Small intestine (tissue), 7 donors: ENCODE measurements around the gene BSDC1. TPM values are rescaled to one million over a fixed set of nuclear protein-coding genes. Genes with fewer than 3 reads are reported as not detected.

Experiments used
- DNase-seq, 2 donors: peaks; one replicate each; pipeline versions ENCODE4 v3.0.0 to v3.0.0-alpha.2; 2013
- FAIRE-seq: peaks from 2 replicates; lab custom pipeline; 2012; peaks lifted over from hg19 to GRCh38; lab: Jason Lieb, UNC
- H3K27ac ChIP-seq, 3 donors: one replicate each; pipeline ENCODE4 v1.5.1; 2013; ENCODE audit warnings: low read length in 2 of 3, mild to moderate bottlenecking in 2 of 3, control low read depth in 1 of 3, inconsistent platforms in 1 of 3, low read depth in 1 of 3, moderate library complexity in 1 of 3
- H3K27me3 ChIP-seq, 3 donors: one replicate each; pipeline ENCODE4 v1.6.1; 2013; ENCODE audit warnings: low read length in 3 of 3, inconsistent platforms in 1 of 3; ENCODE audit not compliant: control insufficient read depth in 3 of 3, insufficient read depth in 3 of 3
- H3K36me3 ChIP-seq, 3 donors: one replicate each; pipeline ENCODE4 v1.6.1; 2013; ENCODE audit warnings: low read length in 3 of 3, inconsistent platforms in 1 of 3, low read depth in 1 of 3, mild to moderate bottlenecking in 1 of 3, moderate library complexity in 1 of 3; ENCODE audit not compliant: control insufficient read depth in 3 of 3, insufficient read depth in 2 of 3
- H3K4me1 ChIP-seq, 3 donors: one replicate each; pipeline ENCODE4 v1.6.1; 2013; ENCODE audit warnings: low read length in 2 of 3, inconsistent platforms in 1 of 3, low read depth in 1 of 3, mild to moderate bottlenecking in 1 of 3, moderate library complexity in 1 of 3; ENCODE audit not compliant: control insufficient read depth in 3 of 3, insufficient read depth in 2 of 3
- H3K4me3 ChIP-seq, 3 donors: one replicate each; pipeline ENCODE4 v1.5.1; 2013; ENCODE audit warnings: low read length in 3 of 3, control low read depth in 1 of 3, inconsistent platforms in 1 of 3, low read depth in 1 of 3, mild to moderate bottlenecking in 1 of 3, moderate library complexity in 1 of 3
- H3K9me3 ChIP-seq, 2 donors: one replicate each; pipeline ENCODE4 v1.6.1; 2013; ENCODE audit warnings: low read depth in 1 of 2, low read length in 1 of 2; ENCODE audit not compliant: control insufficient read depth in 2 of 2, insufficient read depth in 1 of 2
- whole genome bisulfite sequencing, 3 donors: extraction: QIAGEN DNeasy Blood & Tissue Kit; methylation state at CpG; one replicate each; pipeline ENCODE4 v1.1.7; 2013; 5-methylcytosine and 5-hydroxymethylcytosine counted together
- polyA plus RNA-seq, 4 donors: library from polyadenylated mRNA; stranded (reverse) in 3 of 4; unstranded in 1 of 4; fragments of 200-250 nt in 3 of 4; fragments of 120-200 nt in 1 of 4; gene quantifications; one replicate each; pipeline versions ENCODE4 v1.2.1 to v1.2.3, GENCODE V29; 2013
- donor health status: healthy with polysubstance abuse.
- donor health status: control.
- donor health status: control.
- donor health status: Bipolar disorder and iron deficiency.
- donor health status: healthy.

The BSDC1 gene
- polyA plus RNA-seq, 4 donors: 38.5 to 61.2 (median 39.4) TPM

- H3K4me1 ChIP-seq: peaks cover 0 to 39% (median 2%) of the 10 kb centered on the region in 3 donors
- no peaks in the 10 kb centered on the region for H3K27me3 ChIP-seq
- 18 to 31% (median 23%) methylated on average over 8 to 9 of the region's 9 CpGs for WGBS, 3 donors
- peak in 1 of 2 donors; percentile 37 for DNase-seq
- FAIRE-seq: no peak
- H3K4me3 ChIP-seq: peak overlapping the region in 2 of 3 donors; percentile 70 to 75
- peak overlapping the region in 2 of 3 donors; percentile 66 to 69 for H3K27ac ChIP-seq
- no peaks in the 10 kb centered on the region for H3K9me3 ChIP-seq
- H3K36me3 ChIP-seq: peaks cover 12 to 50% (median 16%) of the 10 kb centered on the region in 3 donors
These were observed 59.9 kb downstream of the BSDC1 start for GRCh38 chr1:32334274-32334861.

- no peak overlapping the region for H3K4me3 ChIP-seq
- peaks cover 0 to 37% (median 2%) of the 10 kb centered on the region in 3 donors for H3K4me1 ChIP-seq
- no peak for FAIRE-seq
- H3K36me3 ChIP-seq: peaks cover 16 to 58% (median 23%) of the 10 kb centered on the region in 3 donors
- no peaks in the 10 kb centered on the region for H3K27me3 ChIP-seq
- H3K27ac ChIP-seq: peak overlapping the region in 1 of 3 donors; percentile 36
- 47 to 64% (median 53%) methylated on average over 3 of the region's 3 CpGs for WGBS, 3 donors
- H3K9me3 ChIP-seq: no peaks in the 10 kb centered on the region
- no peak for DNase-seq
These were observed 60.8 kb downstream of the BSDC1 start for GRCh38 chr1:32333251-32333963.

- peak in 1 of 2 donors; percentile 65 for DNase-seq
These were observed 61.8 kb downstream of the BSDC1 start for GRCh38 chr1:32332290-32333079.

GRCh38 chr1:32331549-32331948 is 62.7 kb downstream of the BSDC1 start:
- no peaks in the 10 kb centered on the region for H3K9me3 ChIP-seq
- H3K36me3 ChIP-seq: peaks cover 19 to 74% (median 30%) of the 10 kb centered on the region in 3 donors
- H3K27me3 ChIP-seq: no peaks in the 10 kb centered on the region
- no peak for DNase-seq
- peaks cover 0 to 23% (median 2%) of the 10 kb centered on the region in 3 donors for H3K4me1 ChIP-seq
- no peak overlapping the region for H3K4me3 ChIP-seq
- H3K27ac ChIP-seq: no peak overlapping the region
- WGBS, 3 donors: 87 to 91% (median 89%) methylated on average over 12 of the region's 12 CpGs
- FAIRE-seq: no peak

More at GRCh38 chr1:32332290-32333079, 61.8 kb downstream of the BSDC1 start:
- H3K9me3 ChIP-seq: no peaks in the 10 kb centered on the region
- H3K27me3 ChIP-seq: no peaks in the 10 kb centered on the region
- H3K36me3 ChIP-seq: peaks cover 16 to 65% (median 29%) of the 10 kb centered on the region in 3 donors
- H3K4me1 ChIP-seq: peaks cover 0 to 28% (median 2%) of the 10 kb centered on the region in 3 donors
- 38 to 70% (median 52%) methylated on average over 3 of the region's 3 CpGs for WGBS, 3 donors
- FAIRE-seq: no peak
- no peak overlapping the region for H3K4me3 ChIP-seq
- H3K27ac ChIP-seq: peak overlapping the region in 2 of 3 donors; percentile 22 to 33

- Histone ChIP-seq H3K9me3 (no peaks in the 10 kb centered on the region), H3K27ac (no peak overlapping the region), H3K36me3 (peaks cover 19 to 80% (median 30%) of the 10 kb centered on the region in 3 donors), H3K27me3 (no peaks in the 10 kb centered on the region), H3K4me1 (peaks cover 0 to 21% (median 0%) of the 10 kb centered on the region in 3 donors), H3K4me3 (no peak overlapping the region)
- FAIRE-seq: no peak
- DNase-seq: no peak
- 88 to 91% (median 89%) methylated on average over 12 of the region's 12 CpGs for WGBS, 3 donors
These were observed 63.6 kb downstream of the BSDC1 start for GRCh38 chr1:32330558-32331151.

- H3K36me3 ChIP-seq: peaks cover 19 to 81% (median 30%) of the 10 kb centered on the region in 3 donors
- 85 to 94% (median 89%) methylated on average over 4 of the region's 4 CpGs for WGBS, 3 donors
These were observed 64.2 kb downstream of the BSDC1 start for GRCh38 chr1:32329931-32330466.

GRCh38 chr1:32327204-32327603 is 67.0 kb downstream of the BSDC1 start:
- 95 to 98% (median 96%) methylated on average over 11 of the region's 11 CpGs for WGBS, 3 donors
- Histone ChIP-seq H3K36me3 (peaks cover 16 to 72% (median 29%) of the 10 kb centered on the region in 3 donors), H3K9me3 (no peaks in the 10 kb centered on the region), H3K4me1 (peaks cover 0 to 19% (median 0%) of the 10 kb centered on the region in 3 donors), H3K27me3 (no peaks in the 10 kb centered on the region), H3K27ac (no peak overlapping the region), H3K4me3 (no peak overlapping the region)
- DNase-seq: no peak
- FAIRE-seq: no peak

More at GRCh38 chr1:32329931-32330466, 64.2 kb downstream of the BSDC1 start:
- H3K27me3 ChIP-seq: no peaks in the 10 kb centered on the region
- H3K27ac ChIP-seq: no peak overlapping the region
- DNase-seq (no peak), FAIRE-seq (no peak)
- H3K4me1 ChIP-seq: peaks cover 0 to 21% (median 0%) of the 10 kb centered on the region in 3 donors
- no peaks in the 10 kb centered on the region for H3K9me3 ChIP-seq
- no peak overlapping the region for H3K4me3 ChIP-seq
